H1 (cell line): ENCODE data around the gene P2RX5. TPM values are rescaled to one million over a fixed set of nuclear protein-coding genes. Genes with fewer than 3 reads are reported as not detected.
A peak's percentile ranks its signal among the peaks of the same experiment; 100 is the strongest.

Experiments
- CEBPB ChIP-seq: IDR thresholded peaks from 2 replicates; pipeline ENCODE4 v1.6.1; 2012; ENCODE audit warnings: low read depth, low read length
- MAFK ChIP-seq: IDR thresholded peaks from 2 replicates; pipeline ENCODE4 v1.6.1; 2012; ENCODE audit warnings: low read depth, mild to moderate bottlenecking, improper control_type of control experiment, low read length
- SIN3A ChIP-seq, 2 experiments: IDR thresholded peaks in 1 of 2; conservative IDR thresholded peaks in 1 of 2; 2 replicates each; pipeline ENCODE4 v1.6.1; 2011 to 2012; ENCODE audit warnings: low read length in 2 of 2, improper control_type of control experiment in 1 of 2, low read depth in 1 of 2, mild to moderate bottlenecking in 1 of 2
- SRF ChIP-seq: IDR thresholded peaks from 2 replicates; pipeline ENCODE4 v1.6.1; 2011; ENCODE audit warnings: mild to moderate bottlenecking, low read depth, low read length, moderate library complexity
- TEAD4 ChIP-seq: IDR thresholded peaks from 2 replicates; pipeline ENCODE4 v1.6.1; 2012; ENCODE audit warnings: low read depth, low read length, inconsistent platforms, mixed read lengths
- ZNF274 ChIP-seq: IDR thresholded peaks from 2 replicates; pipeline ENCODE4 v1.7.0; 2012; ENCODE audit warnings: low read length, borderline replicate concordance; ENCODE audit errors: extremely low read depth
- polyA plus RNA-seq, 7 experiments: library from polyadenylated mRNA; depleted of rRNA in 3 of 7; stranded (reverse) in 5 of 7; unstranded in 2 of 7; fragments of >200 nt in 5 of 7; fragments of 200-250 nt in 2 of 7; gene quantifications; 1 replicate in 5 of 7; 2 replicates in 1 of 7; 4 replicates in 1 of 7; pipeline versions ENCODE4 v1.2.1 to v1.2.3, GENCODE V29; 2011 to 2013; ENCODE audit warnings: missing spikeins in 2 of 7, mixed read lengths in 2 of 7
- total RNA-seq: library from RNA; stranded (reverse); fragmentation: NEBNext Ultra II Directional; extraction: Animal tissue kit (Norgen Biotek cat#: 25700); gene quantifications from 2 replicates; pipeline ENCODE4 v1.2.1, GENCODE V29; 2021

The P2RX5 gene
- total and polyA plus RNA-seq, 2 of the 8 experiments (the other 6 are each of a cell fraction or from before 2014, with no cell fraction given) = 12.0 to 15.6 TPM

DNA sequence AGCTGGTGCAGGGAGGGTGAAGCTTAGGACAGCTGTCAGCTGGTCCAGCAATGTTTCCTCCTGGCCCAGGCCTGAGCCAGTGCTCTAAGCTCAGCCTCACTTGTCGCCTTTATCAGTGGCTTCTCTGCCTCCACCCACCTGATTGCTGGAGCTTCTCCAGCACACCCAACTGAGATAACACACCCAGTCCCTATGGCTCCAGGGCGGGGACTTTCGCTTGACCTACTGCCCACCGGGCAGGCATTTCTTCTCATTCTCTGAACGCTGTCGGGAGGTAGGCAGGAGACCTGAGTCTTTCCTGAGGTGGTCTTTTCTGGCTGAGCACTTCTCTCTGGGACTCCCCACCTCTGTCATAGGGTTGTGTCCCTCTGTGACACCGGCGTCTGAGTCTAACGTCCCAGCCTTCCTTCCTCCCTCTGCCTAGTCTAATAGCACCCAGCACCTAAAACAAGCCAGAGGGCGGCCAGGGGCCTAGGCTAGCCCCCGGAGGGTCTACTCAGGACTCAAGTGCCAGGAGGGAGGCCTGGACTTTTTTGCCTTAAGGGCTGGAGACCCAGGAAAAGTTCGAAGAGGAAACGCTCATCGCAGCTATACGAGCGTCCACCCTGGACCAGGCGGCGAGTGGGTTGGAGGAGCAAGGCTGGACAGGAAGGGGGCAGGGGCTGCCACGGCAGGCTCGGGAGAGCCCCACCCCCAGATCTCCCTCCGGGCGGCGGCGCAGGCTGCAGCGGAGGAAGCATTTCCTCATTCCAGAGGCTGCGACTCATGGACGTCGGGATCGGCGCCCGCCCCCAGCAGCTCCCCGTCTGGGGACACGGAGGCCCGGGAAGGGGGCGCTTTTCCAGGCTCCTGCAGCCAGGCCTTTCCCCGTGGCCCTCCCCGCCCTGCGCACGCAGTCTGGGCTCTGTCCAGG, 28.3 kb downstream of the P2RX5 start (continued):
- TF ChIP-seq SIN3A (conservative IDR thresholded peaks at IDR 0.05 in 1 of 2, IDR thresholded peaks at IDR 0.05 in 1 of 2; ENCODE audit: low read depth in 1 of 2, low read length in 2 of 2) = no peak
- no peak for TF ChIP-seq CEBPB
- TF ChIP-seq SRF = no peak
- no peak for TF ChIP-seq MAFK
- TF ChIP-seq ZNF274 = no peak
- TF ChIP-seq TEAD4 = peak; percentile 55; the same call in 1 of the 2 replicates
